Stimulated activated CD4-positive, alpha-beta T cell treated with anti-CD3 and anti-CD28 coated beads, Interleukin-4, amount 100 ng/mL, for 48 hours (primary cell): ENCODE measurements around the gene SMIM28.

Source experiments
- DNase-seq, 2 donors: peaks; one replicate each; pipeline ENCODE4 v3.0.0-alpha.2; 2020; ENCODE audit warnings: low read depth in 2 of 2

Gene SMIM28

DNA sequence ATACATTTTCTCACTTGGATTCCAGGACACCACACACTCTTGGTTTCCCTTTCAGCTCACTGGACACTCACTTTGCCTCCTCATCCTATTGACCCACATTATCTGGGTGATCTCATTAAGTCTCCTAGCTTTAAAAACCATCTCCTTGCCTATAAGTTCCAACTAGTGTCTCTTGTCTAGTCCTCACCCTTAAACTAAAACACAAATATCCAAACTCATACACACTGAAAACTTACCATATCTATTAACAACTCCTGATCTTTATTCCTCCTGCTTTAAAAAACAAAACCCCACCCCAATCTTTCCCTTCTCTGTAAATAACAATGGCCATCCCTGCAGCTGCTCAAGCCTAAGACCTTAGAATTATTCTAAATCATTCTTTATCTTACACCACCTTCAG lies 3.5 kb upstream of the SMIM28 start:
- no peak for DNase-seq

DNA sequence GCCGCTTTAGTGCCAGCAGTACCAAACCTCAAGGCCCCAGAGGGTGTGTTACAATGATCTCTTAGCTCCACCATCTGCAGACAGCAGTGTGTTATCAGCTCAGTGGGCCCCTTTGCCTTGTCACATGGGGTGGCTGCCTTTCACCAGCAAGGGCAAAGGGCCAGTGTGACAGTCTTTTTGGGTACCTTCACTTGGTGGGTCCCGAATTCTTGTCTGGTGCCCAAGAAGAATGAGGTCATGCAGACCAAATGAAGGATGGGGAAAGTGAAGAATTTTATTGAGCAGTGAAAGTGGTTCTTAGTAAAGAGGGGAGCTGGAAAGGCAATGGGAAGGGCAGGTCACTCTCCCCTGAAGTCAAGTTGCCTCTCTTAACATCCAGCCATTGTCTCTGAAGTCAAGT lies 2.9 kb upstream of the SMIM28 start:
- no peak for DNase-seq

DNA sequence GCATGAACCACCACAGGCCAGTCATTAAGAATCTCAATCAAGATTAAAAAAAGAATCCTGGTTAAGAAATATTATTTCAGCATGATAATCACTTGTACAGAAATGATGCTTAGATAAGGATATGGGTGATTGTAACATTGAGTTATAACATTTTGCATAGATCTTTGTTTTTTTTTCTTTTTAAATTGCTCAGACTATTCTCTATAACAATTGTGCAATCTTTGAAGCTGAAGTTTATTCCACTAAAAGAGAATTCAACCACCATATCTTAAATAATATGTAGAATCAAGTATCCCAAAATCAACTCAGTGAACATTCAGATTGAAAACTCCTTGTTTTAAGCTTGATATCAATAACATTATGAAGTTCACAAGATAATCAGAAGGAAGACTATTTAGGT lies 663 bp upstream of the SMIM28 start:
- DNase-seq: no peak

DNA sequence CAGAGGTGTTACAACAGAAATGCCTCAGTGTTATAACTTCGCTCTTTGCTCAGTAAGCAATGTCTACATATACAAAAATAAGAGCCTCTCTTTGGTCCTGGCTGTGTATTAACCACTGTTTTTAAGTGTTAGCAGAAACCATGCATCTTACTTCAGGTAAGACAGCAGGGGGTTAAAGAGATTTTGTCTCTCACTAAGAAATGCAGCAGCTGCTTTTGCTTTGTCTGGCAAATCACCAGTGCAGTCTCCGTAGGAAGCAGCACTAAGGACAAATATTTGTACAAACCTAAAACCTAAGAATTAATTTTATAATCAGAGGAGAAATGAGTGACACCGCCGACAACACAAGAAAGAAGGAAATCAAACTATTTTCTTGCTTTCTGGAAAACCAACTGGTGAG lies 758 bp downstream of the SMIM28 start:
- DNase-seq: no peak

DNA sequence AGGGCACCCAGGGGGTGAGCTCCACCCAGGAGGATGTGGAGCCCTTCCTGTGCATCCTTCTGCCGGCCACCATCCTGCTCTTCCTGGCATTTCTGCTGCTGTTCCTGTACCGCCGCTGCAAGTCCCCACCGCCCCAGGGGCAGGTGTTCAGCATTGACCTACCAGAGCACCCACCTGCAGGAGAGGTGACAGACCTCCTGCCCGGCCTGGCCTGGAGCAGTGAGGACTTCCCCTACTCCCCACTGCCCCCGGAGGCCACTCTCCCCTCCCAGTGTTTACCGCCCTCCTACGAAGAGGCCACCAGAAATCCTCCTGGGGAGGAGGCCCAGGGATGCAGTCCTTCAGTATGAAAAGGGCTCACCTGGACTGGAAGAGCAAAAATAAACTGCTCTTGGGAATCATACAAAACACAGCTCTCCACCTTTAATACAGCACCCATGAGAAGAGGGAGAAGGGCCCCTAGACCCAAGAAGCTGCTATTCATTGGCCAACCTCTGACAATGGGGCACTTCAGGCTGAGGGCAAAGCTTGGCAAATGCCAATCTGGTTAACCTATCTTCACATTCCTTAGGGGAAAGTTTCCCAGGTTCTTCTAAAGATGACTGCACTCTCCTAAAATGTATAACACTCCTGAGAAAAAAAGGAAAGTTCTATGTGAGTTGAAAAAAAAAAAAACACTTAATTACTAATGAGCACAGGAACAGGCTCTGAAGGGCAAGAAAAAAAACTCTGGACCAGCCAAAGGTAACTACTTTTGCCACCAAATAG lies 5.0 kb downstream of the SMIM28 start:
- DNase-seq: no peak

DNA sequence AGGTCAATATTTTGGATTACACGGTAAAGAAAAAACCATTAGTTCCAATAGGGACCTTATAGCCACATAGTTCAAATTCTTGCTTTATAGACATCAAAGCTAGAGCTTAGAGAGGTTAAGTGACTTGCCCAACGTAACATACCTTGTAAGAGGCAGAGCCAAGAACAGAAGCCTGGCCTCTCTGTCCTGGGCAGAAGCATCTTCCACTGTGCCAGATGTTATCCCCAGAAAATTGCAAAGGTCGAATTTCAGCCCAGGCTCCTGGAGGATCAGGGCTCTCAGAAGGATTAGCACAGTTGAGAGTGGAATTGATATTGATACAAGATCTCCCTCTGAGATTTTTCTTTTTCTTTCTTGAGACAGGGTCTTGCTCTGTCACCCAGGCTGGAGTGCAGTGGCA lies 6.1 kb downstream of the SMIM28 start:
- no peak for DNase-seq

DNA sequence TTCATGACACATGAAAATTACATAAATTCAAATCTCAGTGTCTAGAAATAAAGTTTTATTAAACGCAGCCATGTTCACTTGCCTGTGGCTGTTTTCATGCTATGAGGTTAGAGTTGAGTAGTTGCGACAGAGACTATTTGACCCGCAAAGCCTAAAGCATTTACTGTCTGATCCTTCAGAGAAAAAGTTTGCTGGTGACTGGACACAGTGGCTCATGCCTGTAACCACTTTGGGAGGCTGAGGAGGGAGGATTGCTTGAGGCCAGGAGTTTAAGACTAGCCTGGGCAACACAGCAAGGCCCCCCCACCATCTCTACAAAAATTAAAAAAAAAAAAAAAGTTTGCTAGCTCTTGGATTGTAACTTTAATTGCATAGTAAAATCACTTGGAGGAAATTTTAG lies 9.2 kb downstream of the SMIM28 start:
- no peak for DNase-seq

DNA sequence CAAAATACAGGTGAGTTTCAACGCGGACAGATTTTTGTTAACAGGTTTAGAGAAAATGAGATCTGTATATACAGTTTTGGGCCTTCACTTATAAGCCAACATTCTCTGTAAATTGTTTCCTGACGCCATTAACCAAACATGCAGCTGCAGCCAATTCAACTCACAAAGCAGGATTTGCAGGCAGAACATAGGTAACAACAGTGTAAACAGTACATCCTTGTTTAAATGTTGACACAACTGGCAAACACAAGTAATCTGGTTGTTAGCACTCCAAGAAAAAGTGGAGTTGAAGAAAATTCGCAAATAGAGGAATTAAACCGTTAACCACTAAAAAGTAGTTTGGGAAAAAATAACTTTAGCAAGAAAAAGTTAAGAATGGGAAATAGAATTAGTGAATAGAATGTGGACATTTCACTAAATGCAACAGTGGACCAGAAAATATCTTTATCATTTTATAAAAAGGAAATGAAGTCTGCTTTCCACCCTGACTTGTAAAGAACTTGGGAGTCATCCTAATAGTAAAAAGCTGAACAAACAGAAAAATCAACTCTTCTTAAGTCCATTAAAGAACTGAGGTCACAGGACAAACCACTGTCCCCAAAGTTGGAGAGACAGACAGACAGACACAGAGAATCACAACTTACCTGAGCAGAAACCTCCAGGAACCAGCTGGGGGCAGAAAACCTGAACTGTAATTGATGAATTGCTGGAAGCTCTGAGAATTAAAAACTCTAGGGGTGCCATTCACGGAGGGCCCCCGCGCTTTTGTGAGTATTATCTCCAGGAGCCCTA lies 10.1 kb downstream of the SMIM28 start:
- no peak for DNase-seq

DNA sequence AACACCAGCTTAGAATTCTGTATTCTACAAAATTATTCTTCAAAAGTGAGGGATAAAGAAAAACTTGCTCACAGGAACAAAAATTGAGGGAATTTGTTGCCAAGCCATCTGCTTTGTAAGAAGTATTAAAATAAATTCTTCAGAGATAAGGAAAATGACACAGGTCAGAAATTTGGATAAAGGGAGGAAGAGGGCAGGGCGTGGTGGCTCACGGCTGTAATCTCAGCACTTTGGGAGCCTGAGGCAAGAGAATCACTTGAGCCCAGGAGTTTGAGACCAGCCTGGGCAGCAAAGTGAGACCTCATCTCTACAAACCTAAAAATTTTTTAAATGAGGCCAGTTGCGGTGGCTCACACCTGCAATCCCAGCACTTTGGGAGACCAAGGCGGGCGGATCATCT lies 11.8 kb downstream of the SMIM28 start:
- DNase-seq: no peak

DNA sequence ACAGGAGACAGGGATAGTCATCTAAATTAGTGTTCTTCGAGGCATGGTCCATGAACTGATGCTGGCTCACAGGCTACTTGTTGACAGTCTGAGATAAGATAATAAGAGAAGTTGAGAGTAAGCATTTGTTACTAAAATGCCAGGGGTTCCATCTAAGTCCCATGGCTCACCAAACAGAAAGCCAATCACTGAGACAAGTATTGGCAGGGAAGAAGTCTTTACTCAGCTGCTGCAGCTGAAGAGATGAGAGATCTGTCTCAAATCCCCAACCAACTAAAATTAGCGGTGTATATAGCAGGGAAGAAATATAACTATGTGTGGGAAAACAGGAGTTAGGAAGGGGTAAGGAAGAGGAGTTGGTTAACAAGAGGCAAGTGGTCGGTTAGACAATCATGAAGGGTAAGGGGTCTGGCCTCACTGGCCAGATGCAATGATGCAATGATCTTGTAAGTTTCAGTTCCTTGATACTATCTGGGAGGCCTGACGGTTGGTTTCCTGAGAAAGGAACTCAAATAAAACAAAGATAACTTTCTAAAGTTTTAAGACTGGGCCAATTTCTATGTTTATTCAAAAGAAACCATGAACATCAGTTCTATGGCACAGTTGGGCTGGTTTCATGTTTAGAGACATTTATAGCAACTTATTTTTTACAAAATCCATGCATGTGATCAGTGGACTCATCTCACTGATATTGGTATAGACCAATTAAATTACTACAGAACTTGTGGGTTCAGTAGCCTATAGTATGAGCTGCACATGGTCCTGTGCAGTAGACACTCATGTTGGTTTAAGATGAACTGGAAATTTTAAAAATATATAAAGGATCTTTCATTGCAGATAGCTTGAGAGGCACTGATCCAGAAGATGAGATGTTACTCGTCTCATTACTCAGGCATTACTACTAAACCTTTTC lies 16.4 kb downstream of the SMIM28 start:
- no peak for DNase-seq

DNA sequence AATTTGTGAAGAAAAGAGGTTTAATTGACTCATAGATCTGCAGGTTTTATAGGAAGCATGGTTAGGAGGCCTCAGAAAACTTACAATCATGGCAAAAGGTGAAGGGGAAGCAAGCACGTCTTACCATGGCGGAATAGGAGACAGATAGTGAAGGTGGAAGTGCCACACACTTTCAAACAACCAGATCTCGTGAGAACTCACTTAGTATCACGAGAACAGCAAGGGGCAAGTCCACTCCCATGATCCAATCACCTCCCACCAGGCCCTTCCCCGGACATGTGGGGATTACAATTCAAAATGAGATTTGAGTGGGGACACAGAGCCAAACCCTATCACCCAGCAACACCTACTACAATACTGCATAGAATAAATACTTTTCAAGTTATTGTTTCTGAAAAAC lies 19.0 kb downstream of the SMIM28 start:
- DNase-seq: no peak

DNA sequence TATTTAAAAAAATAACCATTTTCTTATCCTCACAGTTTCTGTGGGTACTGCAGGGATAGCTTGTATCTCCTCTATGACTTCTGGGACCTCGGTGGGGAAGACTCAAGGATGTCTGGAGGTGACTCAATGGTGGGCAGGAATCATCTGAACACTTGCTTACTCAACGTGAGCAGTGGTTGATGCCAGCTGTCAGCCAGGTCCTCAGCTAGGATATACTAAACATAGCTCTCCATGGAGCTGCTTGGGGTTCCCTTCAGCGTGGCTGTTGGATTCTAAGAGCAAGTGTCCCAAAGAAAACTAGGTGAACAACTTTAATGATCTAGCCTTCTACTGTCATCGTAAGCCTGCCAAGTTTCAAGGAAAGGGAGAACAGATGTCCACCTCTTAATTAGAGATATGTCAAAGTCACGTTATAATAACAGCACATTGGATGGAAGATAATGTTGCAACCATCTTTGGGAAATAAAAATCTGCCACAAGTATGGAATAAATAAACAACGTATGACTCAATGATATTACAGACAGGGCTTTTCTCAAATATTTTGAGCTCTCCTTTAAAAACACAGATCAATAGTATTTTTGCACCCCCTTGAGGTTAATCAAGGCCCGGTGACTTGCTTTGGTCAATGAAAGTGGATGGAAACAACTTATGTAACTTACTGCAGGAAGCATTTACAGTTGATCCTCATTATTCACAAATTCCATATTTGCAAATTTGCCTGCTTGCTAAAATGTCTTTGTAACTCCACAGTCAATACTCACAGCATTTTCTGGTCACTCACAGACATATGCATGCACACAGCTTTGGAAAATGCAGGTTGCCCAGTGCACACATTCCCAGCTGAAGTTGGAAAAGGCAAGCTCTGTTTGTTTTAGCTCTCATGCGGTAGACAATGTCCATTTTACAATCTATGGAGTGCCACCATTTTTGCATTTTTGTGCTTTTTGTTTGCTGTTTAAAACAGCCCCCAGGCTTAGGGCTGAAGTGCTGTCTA lies 19.7 kb downstream of the SMIM28 start:
- DNase-seq: no peak

DNA sequence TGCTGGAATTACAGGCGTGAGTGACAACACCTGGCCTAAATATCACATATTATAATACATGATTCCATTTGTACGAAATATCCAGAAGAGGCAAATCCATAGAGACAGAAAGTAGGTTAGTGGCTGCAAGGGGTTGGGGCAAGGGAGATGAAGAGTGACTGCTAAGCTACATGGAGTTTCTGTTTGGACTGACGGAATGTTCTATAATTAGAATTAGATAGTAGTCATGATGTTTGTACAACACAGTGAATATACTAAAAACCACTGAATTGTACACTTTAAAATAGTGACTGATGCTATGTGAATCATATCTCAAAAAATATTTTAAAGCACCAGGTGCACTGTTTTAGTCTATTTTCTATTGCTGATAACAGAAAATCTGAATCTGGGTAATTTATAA lies 22.6 kb downstream of the SMIM28 start:
- no peak for DNase-seq

DNA sequence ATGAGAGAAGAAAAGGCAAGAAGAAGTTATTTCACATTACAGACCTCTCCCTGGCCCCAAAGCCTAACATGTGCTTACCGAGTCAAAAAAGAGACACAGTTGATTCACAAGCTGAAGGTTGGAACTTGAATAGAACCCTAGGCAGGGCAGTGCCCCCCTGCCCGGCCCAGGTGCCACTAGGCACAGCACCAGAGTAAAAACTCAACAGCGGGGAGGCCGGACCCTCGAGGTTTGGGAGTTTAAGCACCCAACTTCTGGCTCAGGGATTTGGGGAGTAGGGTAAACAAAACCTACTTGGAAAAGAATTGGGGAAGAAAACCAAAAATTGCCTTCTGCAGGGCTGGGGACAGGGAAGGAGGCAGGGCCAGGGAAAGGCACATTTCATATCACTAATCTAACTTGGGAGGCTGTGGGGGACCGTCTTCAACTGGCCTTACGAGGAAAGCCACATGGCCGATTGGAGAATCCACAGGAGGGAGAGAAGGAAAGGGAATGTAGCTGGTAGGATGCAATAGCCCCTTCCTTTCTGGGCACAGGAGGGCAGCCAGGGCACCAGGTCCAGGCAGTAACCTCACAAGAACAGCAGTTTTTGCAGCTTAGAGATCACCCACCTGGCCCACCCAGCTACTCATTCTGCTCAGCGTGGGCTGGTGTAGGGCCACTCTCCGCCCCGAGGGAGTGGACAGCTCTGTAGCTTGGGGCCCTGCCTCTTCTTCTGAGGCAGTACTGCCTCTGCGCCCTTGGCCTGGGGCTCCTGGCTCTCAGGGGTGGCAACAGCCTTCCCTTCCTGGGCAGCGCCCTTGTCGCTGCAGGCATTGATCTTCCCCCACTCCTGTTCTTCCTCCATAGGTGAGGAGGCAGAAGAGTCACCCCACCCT lies 24.5 kb downstream of the SMIM28 start:
- no peak for DNase-seq

DNA sequence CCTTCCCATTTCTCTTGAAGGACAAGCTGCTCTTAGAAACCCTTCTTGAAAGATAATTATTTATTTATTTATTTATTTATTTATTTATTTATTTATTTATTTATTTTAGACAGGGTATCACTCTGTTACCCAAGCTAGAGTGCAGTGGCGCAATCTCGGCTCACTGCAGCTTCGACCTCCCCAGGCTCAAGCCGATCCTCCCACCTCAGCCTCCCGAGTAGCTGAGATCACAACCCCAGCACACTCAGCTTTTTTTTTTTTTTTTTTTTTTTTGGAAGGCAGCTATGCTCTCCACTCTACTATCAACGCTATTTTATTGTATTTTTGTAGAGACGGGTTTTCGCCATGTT lies 25.1 kb downstream of the SMIM28 start:
- no peak for DNase-seq

DNA sequence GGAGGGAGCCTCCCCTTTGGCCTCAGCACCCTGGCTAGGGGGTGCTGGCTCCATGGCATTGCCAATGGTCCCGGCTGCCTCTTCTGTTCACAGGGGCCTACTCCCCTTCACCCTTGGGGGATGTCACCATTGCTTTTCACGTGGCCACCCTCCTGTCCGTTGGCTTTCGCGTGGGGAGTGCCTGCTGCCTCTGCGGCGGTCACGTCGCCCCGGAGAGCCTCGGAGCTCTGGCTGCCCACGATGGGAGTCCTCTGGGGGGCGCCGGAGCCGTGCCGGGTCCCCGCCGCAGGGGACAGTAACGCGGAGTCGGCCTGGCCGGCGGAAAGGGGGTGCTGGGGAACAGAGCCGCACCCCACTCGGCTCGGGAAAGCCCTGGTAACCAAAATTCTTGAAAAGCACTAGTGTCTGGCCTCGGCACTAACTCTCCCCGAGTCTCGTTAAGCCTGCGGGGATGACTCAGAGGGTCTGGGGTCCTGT lies 25.7 kb downstream of the SMIM28 start:
- DNase-seq: peak in 1 of 2 donors; percentile 10

DNA sequence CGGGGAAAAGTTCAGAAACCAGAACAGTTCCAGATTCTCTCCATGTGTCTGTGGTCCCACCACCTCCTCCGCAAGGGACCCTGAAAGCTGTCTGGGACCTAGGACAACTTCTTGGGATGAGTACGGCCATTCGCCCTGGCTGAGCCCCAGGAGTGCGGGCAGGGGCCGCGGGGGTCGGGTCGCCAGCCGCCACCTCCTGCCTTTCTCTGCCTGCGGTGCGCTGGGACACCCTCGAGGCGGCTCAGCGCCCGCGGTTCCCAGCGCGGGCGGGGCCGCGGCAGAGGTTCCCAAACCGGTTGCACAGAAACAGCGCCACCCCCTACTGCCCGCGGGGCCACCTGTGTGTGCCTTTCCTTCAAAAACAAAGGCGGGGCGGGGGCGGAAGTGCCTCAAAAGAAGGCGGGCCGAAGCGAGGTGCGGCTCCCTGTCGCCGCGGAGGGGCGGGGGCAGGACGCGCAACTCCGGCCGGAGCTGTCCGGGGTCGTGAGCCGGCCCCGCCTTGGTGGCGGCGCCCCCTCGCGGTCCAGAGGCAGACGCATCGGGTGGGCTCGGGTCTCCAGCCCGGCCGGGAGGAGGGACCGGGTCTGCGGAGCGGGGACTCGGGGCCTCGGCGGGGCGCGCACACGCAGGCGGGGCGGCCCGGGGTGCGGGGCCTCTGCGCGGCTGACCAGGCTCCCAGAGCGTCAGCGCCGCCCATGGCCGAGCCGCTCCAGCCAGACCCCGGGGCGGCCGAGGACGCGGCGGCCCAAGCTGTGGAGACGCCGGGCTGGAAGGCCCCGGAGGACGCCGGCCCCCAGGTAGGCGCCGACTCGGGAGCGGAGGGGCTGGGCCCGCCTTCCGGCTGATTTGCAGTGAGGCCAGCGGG lies 26.3 kb downstream of the SMIM28 start, which contains the start of gene HEBP2:
HEBP2 (plus strand) TSS at position 423 of the 865 bp plus-strand sequence; CDS start at position 696, 273 bp downstream.
- peak; percentile 88 to 91 for DNase-seq

DNA sequence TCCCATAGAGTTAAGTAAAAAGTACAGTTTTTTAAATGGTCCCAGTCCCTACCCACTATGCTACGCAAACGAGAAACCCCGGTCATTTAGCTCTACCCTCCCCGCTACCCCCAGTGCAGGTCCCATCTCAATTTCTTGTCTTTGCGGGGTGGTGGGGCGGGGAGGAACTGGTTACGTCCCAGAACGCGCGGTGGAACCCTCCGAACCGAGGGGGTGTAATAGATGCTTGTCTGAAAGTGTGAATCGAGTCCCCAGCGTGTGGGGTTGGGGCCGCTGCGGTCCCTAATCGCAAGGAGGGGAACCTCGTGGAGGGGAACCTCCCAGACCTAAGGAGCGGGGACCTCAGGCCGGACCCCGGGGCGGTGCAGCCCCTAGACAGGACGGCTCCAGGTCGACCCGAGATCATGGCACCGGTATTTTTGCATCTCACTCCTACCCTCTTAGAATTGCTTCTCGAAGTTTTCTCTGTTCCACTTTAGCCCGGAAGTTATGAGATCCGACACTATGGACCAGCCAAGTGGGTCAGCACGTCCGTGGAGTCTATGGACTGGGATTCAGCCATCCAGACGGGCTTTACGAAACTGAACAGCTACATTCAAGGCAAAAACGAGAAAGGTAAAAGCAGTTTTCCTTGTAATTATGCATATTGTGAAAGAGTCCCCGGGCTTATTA lies 27.1 kb downstream of the SMIM28 start:
- peak in 1 of 2 donors; percentile 12 for DNase-seq
